ENCODE results near the gene SHB. TPM values are rescaled to one million over a fixed set of nuclear protein-coding genes. Genes with fewer than 3 reads are reported as not detected.
A peak's percentile ranks its signal among the peaks of the same experiment; 100 is the strongest.

Gene SHB
- total RNA-seq, 2 donors from 2014 or later = 41.7 to 57.9 TPM

- Histone ChIP-seq H3K4me1 (ENCODE audit: control insufficient read depth in 1 of 2, low read depth in 2 of 2) (peaks cover 0 to 10% of the 10 kb centered on the region in 2 donors), H3K4me3 (no peak overlapping the region), H3K27ac (no peak overlapping the region), H3K27me3 (replicated peaks; ENCODE audit: insufficient read depth) (no peaks in the 10 kb centered on the region), H3K9me3 (no peaks in the 10 kb centered on the region), H3K36me3 (no peaks in the 10 kb centered on the region)
- DNase-seq (ENCODE audit: low spot score) (peak; percentile 38), ATAC-seq (ENCODE audit: insufficient number of reproducible peaks, low FRiP score, low read depth) (peak; percentile 50)
- TF ChIP-seq CTCF (IDR thresholded peaks at IDR 0.05) = peak; percentile 98
Measured at GRCh38 chr9:38088006-38088925, 19.2 kb upstream of the SHB start.

- H3K9me3 ChIP-seq = no peaks in the 10 kb centered on the region
- no peak for DNase-seq (ENCODE audit: low spot score)
Measured at GRCh38 chr9:38086496-38086895, 17.5 kb upstream of the SHB start.

GRCh38 chr9:38085308-38085707 is 16.3 kb upstream of the SHB start:
- TF ChIP-seq CTCF (IDR thresholded peaks at IDR 0.05) = no peak
- H3K27ac ChIP-seq = no peak overlapping the region
- peaks cover 0 to 27% of the 10 kb centered on the region in 2 donors for H3K4me1 ChIP-seq (ENCODE audit: control insufficient read depth in 1 of 2, low read depth in 2 of 2)
- ATAC-seq (ENCODE audit: insufficient number of reproducible peaks, low FRiP score, low read depth) (no peak), DNase-seq (ENCODE audit: low spot score) (no peak)
- no peaks in the 10 kb centered on the region for H3K36me3 ChIP-seq
- no peak overlapping the region for H3K4me3 ChIP-seq
- no peaks in the 10 kb centered on the region for H3K27me3 ChIP-seq (replicated peaks; ENCODE audit: insufficient read depth)
- no peaks in the 10 kb centered on the region for H3K9me3 ChIP-seq

More at GRCh38 chr9:38086496-38086895, 17.5 kb upstream of the SHB start:
- no peak for ATAC-seq (ENCODE audit: insufficient number of reproducible peaks, low FRiP score, low read depth)
- no peaks in the 10 kb centered on the region for H3K27me3 ChIP-seq (replicated peaks; ENCODE audit: insufficient read depth)
- TF ChIP-seq CTCF (IDR thresholded peaks at IDR 0.05) = no peak
- H3K4me3 ChIP-seq = no peak overlapping the region
- no peaks in the 10 kb centered on the region for H3K36me3 ChIP-seq
- peaks cover 0 to 27% of the 10 kb centered on the region in 2 donors for H3K4me1 ChIP-seq (ENCODE audit: control insufficient read depth in 1 of 2, low read depth in 2 of 2)
- H3K27ac ChIP-seq = no peak overlapping the region

- Histone ChIP-seq H3K27me3 (replicated peaks; ENCODE audit: insufficient read depth) (no peaks in the 10 kb centered on the region), H3K27ac (no peak overlapping the region), H3K9me3 (no peaks in the 10 kb centered on the region), H3K36me3 (no peaks in the 10 kb centered on the region), H3K4me1 (ENCODE audit: control insufficient read depth in 1 of 2, low read depth in 2 of 2) (peaks cover 0 to 27% of the 10 kb centered on the region in 2 donors), H3K4me3 (no peak overlapping the region)
- no peak for DNase-seq (ENCODE audit: low spot score)
- TF ChIP-seq CTCF (IDR thresholded peaks at IDR 0.05) = no peak
- ATAC-seq (ENCODE audit: insufficient number of reproducible peaks, low FRiP score, low read depth) = no peak
Measured at GRCh38 chr9:38084556-38084880, 15.5 kb upstream of the SHB start.

- Histone ChIP-seq H3K4me3 (no peak overlapping the region), H3K36me3 (no peaks in the 10 kb centered on the region), H3K9me3 (no peaks in the 10 kb centered on the region), H3K4me1 (ENCODE audit: control insufficient read depth in 1 of 2, low read depth in 2 of 2) (peaks cover 0 to 27% of the 10 kb centered on the region in 2 donors), H3K27ac (no peak overlapping the region), H3K27me3 (replicated peaks; ENCODE audit: insufficient read depth) (no peaks in the 10 kb centered on the region)
- DNase-seq (ENCODE audit: low spot score) (no peak), ATAC-seq (ENCODE audit: insufficient number of reproducible peaks, low FRiP score, low read depth) (no peak)
- no peak for TF ChIP-seq CTCF (IDR thresholded peaks at IDR 0.05)
Measured at GRCh38 chr9:38083858-38084555, 15.0 kb upstream of the SHB start.

Measured in thoracic aorta (tissue), 2 donors.